GM13976 (cell line): ENCODE data around the gene ARMC9.

Experiments used
- DNase-seq: peaks from one replicate; pipeline ENCODE4 v3.0.0; 2012; ENCODE audit warnings: low spot score
- in situ Hi-C: fragments of 300-500 bp; cut with MboI; formaldehyde crosslinking; loops from one replicate; pipeline ENCODE4 v1.12.0; 2022; ENCODE audit warnings: low sequenced_read_pairs, mixed read lengths, inconsistent platforms; ENCODE audit not compliant: unreplicated experiment
- TF ChIP-seq, protein P1 (sequence below): IDR thresholded peaks from 2 replicates; pipeline ENCODE4 v1.5.1; 2012; ENCODE audit warnings: borderline replicate concordance, mild to moderate bottlenecking; ENCODE audit not compliant: insufficient read depth; ENCODE audit errors: extremely low read depth, missing control alignments, control extremely low read depth

ARMC9 gene

DNA sequence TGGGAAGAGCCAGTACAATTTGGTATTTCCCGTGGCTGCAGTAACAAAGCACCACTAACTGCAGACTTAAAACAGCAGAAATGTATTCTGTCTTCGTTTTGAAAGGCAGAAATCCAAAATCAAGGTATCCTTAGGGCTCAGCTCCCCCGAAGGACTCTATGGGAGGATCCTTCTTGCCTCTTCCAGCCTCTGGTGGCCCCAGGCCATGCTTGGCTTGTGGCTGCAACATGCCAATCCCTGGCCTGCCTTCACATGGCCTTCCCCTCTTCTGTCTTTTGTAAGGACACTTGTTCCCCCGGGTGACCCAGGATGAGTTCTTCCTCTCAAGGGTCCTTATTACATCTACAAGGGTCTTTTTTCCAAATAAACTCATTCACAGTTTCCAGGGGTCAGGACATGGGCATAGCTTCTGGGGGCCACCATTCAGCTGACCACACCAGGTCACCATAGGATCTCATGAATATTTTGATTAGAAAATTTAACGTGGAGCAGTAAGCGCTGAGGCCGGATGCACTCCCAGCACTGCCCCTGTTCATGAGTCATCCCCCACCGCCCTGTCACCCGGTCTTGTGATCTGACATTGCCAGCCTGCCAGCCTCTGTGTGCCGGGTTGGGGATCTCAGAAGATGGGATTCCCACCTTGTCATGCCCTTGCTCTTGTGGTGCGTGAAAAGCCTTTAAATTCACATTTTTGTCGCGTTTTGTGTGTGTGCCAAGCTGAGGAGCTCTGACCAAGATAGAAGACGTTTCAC, 135.9 kb downstream of the ARMC9 start:
- DNase-seq, result no peak
- in situ Hi-C loops, result no loop called here
- TF ChIP-seq, protein P1, sequence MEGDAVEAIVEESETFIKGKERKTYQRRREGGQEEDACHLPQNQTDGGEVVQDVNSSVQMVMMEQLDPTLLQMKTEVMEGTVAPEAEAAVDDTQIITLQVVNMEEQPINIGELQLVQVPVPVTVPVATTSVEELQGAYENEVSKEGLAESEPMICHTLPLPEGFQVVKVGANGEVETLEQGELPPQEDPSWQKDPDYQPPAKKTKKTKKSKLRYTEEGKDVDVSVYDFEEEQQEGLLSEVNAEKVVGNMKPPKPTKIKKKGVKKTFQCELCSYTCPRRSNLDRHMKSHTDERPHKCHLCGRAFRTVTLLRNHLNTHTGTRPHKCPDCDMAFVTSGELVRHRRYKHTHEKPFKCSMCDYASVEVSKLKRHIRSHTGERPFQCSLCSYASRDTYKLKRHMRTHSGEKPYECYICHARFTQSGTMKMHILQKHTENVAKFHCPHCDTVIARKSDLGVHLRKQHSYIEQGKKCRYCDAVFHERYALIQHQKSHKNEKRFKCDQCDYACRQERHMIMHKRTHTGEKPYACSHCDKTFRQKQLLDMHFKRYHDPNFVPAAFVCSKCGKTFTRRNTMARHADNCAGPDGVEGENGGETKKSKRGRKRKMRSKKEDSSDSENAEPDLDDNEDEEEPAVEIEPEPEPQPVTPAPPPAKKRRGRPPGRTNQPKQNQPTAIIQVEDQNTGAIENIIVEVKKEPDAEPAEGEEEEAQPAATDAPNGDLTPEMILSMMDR, result no peak

GRCh38 chr2:231334981-231335380, 136.6 kb downstream of the ARMC9 start:
- in situ Hi-C loops, result no loop called here
- no peak for DNase-seq
- TF ChIP-seq, protein P1, result no peak

- in situ Hi-C loops, result no loop called here
- TF ChIP-seq, protein P1, result no peak
- no peak for DNase-seq
Measured at GRCh38 chr2:231335591-231335990, 137.2 kb downstream of the ARMC9 start.

GRCh38 chr2:231336236-231336635, 137.8 kb downstream of the ARMC9 start:
- DNase-seq, result no peak
- TF ChIP-seq, protein P1, result no peak
- in situ Hi-C loops, result no loop called here

- in situ Hi-C loops, result no loop called here
- DNase-seq, result no peak
- TF ChIP-seq, protein P1, result no peak
Measured at GRCh38 chr2:231336700-231337099, 138.3 kb downstream of the ARMC9 start.

GRCh38 chr2:231337807-231338759, 139.7 kb downstream of the ARMC9 start:
- no peak for DNase-seq
- TF ChIP-seq, protein P1, result no peak
- in situ Hi-C loops, result no loop called here
